ENCODE data around the gene TMEM120B. TPM values are rescaled to one million over a fixed set of nuclear protein-coding genes. Genes with fewer than 3 reads are reported as not detected.

Gene TMEM120B
- total RNA-seq, 1 donor = 7.8 TPM

DNA sequence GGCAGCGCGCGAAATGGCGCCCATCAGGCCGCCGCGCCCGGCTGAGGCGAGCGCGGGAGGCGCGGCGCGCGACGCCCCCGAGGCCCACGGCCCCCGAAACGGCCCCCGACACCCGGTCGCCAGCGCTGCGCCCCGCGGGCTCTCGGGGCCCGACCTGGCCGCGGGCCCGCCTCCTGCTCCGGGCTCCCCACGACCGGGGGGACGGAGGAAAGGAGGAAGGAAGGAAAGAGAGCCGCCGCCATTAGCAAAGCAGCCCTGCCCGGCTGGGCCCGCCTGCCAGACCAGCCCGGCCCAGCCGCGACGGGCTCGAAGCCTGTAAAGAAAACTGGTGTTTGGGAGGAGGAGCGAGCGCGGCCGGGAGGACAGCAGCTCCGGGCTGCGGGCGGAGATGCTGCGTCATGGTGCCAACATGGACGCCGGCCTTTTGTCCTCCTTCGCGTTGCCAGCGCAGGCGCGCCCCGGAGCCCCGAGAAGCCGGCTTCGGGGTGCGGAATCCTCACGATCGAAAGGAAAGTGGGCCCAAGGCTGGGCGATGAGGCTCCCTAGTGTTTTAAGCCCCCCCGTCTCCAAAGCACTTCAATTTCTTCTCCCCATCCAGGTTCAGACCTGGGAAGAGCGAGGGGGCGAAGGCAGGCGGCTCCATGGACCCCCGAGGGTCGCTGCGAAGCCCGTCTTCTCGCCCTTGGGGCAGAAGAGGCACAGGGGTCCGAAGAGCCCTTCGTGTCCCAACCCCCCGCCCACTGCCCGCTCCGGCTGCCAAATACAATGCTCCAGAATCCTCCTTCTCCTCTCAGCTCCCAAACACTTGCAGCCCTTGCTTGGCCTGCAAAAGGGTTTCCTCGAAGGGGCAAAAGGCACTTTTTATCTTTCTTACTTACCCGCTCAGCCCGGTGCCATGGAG, 88.4 kb downstream of the TMEM120B start:
- DNase-seq (ENCODE audit: low read depth in 2 of 3, low spot score in 2 of 3) = peak in 2 of 3 donors; percentile 76 to 81

DNA sequence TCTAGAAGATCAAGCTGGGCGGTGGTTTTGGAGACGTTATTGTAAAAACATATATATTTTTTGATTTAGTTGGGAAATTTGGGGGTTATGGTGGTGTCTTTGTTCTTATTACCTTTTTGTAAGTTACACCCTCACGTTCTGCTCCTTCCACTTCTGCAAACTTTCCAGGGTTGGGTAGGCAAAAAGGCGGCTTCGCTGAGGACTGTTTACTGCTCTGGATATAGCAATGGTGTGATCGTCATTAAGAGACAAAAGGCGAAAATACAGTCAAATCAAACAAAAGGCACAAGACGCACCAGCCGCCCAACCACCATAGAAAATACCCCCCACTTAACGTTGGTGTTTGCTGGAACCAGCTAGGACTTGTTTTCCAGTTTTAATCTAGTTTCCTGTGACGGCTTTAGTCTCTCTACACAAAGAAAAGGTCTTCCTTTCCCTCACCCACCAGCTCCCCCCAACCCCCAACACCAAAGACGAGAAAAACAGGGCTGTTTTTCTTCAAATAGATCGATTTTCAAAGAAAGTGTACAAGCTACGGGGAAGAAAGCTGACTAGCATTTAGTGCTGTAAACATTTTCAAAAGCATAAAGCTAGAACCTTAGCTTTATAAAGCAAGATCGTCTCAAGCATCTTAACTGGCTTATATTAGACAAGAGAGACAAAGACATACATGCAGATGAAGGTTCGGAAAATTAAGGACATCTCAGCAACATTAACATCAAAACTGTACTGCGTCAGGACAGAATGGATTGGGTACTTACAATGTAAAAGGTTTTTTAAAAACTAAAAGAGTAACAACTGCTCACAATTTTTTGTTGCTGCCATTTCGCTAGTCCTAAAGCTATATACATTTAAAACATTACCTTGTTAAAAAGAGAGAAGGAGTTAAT, 89.3 kb downstream of the TMEM120B start:
- peak in 1 of 3 donors; percentile 27 for DNase-seq (ENCODE audit: low read depth in 2 of 3, low spot score in 2 of 3)

GRCh38 chr12:121802485-121802842, 89.9 kb downstream of the TMEM120B start:
- DNase-seq (ENCODE audit: low read depth in 2 of 3, low spot score in 2 of 3) = no peak

DNA sequence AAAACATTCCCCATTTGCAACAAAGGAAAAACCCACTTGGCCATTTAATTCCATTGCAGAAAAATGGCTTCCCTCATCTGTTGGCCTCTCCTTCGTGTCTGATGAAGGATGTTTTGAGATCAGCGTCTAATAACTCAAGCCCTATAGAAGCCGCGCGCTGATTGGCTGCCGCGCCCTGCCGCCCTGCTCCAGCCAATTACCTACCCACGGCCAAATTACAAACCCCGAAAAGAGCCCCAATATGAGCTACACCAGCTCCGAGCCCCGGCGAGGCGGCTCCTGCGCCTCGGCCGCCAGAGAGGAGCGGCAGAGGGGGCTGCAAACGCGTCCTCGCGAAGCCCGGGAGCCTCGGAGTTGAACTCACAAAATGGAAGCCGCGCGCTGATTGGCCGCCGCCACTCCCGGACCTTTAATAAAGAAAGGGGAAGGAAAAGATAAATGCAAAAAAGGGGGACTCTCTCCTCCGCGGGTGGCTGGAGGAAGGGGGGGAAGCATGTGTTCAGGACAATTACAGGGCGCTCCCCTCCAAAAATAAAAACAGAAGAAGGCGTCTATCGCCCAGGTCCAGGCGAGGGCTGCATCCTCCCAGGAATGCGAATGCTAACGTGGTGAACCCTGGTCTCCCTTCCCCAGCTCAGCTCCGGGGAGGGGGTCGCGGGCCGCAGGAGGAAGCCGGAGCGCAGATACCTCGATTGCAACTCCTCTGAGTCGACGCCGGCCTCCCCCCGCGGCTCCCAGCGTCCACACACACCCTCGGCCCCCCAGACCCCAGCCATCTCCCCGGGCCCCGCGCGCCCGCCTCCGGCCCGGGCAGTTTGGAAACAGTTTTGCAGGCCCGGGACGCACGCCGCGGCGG, 90.5 kb downstream of the TMEM120B start:
- peak; percentile 87 to 97 (median 91) for DNase-seq (ENCODE audit: low read depth in 2 of 3, low spot score in 2 of 3)

- DNase-seq (ENCODE audit: low read depth in 2 of 3, low spot score in 2 of 3) = peak in 2 of 3 donors; percentile 38 to 66
These were observed 91.4 kb downstream of the TMEM120B start, which contains the start of gene SETD1B for GRCh38 chr12:121803861-121804416. Gene SETD1B, plus strand, starts transcription at chr12:121804009. Its CDS starts 729 bp downstream, at chr12:121804738.

DNA sequence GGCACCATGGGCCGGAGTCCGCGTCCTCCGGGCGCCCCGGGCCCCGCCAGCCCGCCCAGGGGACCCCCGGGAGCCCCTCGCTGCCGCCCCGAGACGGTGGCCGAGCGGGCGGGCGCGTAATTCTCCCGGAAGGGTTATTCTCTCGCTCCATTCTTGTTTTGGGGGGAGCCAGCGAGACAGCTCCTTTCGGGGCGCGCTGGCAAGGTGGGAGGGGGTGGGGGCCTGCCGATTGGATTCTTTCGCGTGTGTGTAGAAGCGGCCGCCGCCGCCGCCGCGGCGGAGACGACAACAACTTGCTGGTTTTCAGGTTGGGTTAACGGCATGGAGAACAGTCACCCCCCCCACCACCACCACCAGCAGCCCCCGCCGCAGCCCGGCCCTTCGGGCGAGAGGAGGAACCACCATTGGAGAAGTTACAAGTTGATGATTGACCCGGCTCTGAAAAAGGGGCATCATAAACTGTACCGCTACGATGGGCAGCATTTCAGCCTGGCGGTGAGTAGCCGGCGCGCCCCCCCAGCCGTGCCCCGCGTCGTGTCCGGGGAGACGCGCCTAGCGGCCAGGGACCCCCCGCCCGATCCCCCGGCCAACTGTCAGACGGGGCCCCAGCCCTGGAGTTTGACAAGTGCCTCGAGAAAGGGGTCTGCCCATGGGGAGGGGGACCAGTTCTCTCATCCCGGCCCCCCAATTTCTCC, 92.0 kb downstream of the TMEM120B start:
- DNase-seq (ENCODE audit: low read depth in 2 of 3, low spot score in 2 of 3) = peak in 2 of 3 donors; percentile 65 to 68

DNA sequence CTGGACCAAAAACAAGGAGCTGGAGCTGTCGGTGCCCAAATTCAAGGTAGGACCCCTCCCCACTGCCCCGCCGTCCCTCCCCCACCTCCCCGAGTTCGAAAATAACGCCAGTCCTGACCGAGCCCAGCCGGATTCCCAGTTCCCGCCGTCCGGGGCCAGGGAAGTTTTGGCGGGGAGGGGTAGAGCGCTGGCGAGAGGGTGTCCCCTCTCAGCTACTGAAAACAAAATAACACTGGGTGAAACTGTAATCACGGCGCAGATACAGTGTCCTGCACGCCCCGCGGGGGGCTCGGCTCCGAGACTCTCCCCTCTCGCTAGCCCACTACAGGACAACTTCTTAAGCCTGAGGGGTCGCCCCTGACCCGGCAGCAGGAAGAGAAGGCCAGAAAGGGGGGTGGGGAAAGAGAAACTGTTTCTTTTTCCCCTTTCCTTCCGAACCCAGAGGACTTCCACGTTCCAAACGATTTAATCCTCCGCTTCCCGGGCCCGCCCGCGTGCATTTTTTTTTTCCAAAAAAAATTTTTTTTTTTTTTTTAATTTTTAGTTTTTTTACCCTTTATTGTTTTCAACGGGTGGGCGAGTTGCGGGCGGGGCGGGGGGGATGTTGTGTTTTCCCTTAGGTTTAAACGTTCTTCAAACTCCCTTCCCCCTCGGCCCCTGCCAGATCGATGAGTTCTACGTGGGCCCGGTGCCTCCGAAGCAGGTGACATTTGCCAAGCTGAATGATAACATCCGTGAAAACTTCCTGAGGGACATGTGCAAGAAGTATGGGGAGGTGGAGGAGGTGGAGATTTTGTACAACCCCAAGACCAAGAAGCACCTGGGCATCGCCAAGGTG, 92.8 kb downstream of the TMEM120B start:
- DNase-seq (ENCODE audit: low read depth in 2 of 3, low spot score in 2 of 3) = peak in 1 of 3 donors; percentile 30

GRCh38 chr12:121806009-121806545, 93.5 kb downstream of the TMEM120B start:
- DNase-seq (ENCODE audit: low read depth in 2 of 3, low spot score in 2 of 3) = peak in 1 of 3 donors; percentile 33

GRCh38 chr12:121806546-121807423, 94.2 kb downstream of the TMEM120B start:
- DNase-seq (ENCODE audit: low read depth in 2 of 3, low spot score in 2 of 3) = no peak

GRCh38 chr12:121807642-121808347, 95.2 kb downstream of the TMEM120B start:
- no peak for DNase-seq (ENCODE audit: low read depth in 2 of 3, low spot score in 2 of 3)

DNA sequence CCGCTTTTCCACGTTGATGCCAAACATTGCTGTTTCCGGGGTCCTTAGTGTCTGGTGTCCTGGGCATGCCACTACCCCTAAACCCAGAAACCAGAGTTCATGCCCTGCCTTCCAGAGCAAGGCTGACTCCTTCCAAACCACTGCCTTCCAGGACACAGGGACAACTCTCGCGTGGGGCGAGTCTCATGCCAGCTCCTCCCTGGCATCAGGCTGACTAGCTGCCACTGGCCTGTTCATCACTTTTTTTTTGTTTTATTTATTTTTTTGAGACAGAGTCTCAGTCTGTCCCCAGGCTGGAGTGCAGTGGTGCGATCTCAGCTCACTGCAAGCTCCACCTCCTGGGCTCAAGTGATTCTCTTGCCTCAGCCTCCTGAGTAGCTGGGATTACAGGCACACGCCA, 96.1 kb downstream of the TMEM120B start:
- DNase-seq (ENCODE audit: low read depth in 2 of 3, low spot score in 2 of 3) = no peak

DNA sequence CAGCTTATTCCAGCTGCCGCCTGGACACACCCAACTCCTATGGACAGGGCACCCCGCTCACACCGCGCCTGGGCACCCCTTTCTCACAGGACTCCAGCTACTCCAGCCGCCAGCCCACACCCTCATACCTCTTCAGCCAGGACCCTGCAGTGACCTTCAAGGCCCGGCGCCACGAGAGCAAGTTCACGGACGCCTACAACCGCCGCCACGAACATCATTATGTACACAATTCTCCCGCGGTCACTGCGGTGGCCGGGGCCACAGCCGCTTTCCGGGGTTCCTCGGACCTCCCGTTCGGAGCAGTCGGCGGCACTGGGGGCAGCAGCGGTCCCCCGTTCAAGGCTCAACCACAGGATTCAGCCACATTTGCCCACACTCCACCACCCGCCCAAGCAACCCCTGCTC, 97.2 kb downstream of the TMEM120B start:
- no peak for DNase-seq (ENCODE audit: low read depth in 2 of 3, low spot score in 2 of 3)

DNA sequence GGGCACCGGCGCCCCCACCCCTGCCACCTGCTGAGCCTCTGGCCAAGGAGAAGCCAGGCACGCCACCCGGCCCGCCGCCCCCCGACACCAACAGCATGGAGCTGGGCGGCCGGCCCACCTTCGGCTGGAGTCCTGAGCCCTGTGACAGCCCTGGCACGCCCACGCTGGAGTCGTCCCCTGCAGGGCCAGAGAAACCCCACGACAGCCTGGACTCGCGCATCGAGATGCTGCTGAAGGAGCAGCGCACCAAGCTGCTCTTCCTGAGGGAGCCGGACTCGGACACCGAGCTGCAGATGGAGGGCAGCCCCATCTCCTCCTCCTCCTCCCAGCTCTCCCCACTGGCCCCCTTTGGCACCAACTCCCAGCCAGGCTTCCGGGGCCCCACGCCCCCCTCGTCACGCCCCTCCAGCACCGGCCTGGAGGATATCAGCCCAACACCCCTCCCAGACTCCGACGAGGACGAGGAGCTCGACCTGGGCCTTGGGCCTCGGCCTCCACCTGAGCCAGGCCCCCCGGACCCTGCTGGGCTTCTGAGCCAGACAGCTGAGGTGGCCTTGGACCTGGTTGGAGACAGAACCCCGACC, 97.8 kb downstream of the TMEM120B start:
- DNase-seq (ENCODE audit: low read depth in 2 of 3, low spot score in 2 of 3) = no peak

- DNase-seq (ENCODE audit: low read depth in 2 of 3, low spot score in 2 of 3) = no peak
These were observed 98.4 kb downstream of the TMEM120B start for GRCh38 chr12:121810833-121811433.

- DNase-seq (ENCODE audit: low read depth in 2 of 3, low spot score in 2 of 3) = peak in 2 of 3 donors; percentile 66 to 77
These were observed 99.1 kb downstream of the TMEM120B start for GRCh38 chr12:121811434-121812319.

Data from hematopoietic multipotent progenitor cell (in vitro differentiated cells).